AG04449 (cell line): ENCODE data around the gene RAD18.

ENCODE experiments used
- CTCF ChIA-PET: fragments of 350-600 bp; formaldehyde crosslinking; extraction: SDS; loops from one replicate; lab custom pipeline; 2021; ENCODE audit warnings: antibody characterized with exemption; lab: Yijun Ruan, JAX
- POLR2A ChIA-PET: fragments of 400-600, 350-600 bp; formaldehyde crosslinking; extraction: SDS; loops from one replicate; lab custom pipeline; 2020; ENCODE audit warnings: antibody characterized with exemption, inconsistent platforms; lab: Yijun Ruan, JAX
- DNase-seq: peaks from one replicate; pipeline ENCODE4 v3.0.0-alpha.2; 2010; ENCODE audit warnings: low read depth, low spot score
- H3K4me3 ChIP-seq: 2 replicates; pipeline ENCODE4 v1.5.1; 2011; ENCODE audit warnings: low read depth, mild to moderate bottlenecking, control low read depth, low read length
- CTCF ChIP-seq: IDR thresholded peaks from one replicate; pipeline ENCODE4 v1.5.1; 2011; ENCODE audit warnings: mild to moderate bottlenecking, moderate library complexity, low read length, control low read depth, inconsistent platforms; ENCODE audit not compliant: insufficient read depth; ENCODE audit errors: missing control alignments

The RAD18 gene

GRCh38 chr3:8984526-8984925 lies 21.3 kb upstream of the RAD18 start:
- DNase-seq, result no peak
- ChIA-PET CTCF (interaction anchor here (1.1 to 11.8 kb wide), 4 partner anchors 10 to 317 kb away, joined by 4 to 139 read pairs (median 117); no protein-coding TSS in a partner anchor), POLR2A (no interaction called here)
- no peak overlapping the region for H3K4me3 ChIP-seq
- no peak for TF ChIP-seq CTCF

- DNase-seq, result no peak
- ChIA-PET CTCF (interaction anchor here (1.1 kb wide), 1 partner anchor 31 kb away, joined by 4 read pairs; no protein-coding TSS in a partner anchor), POLR2A (no interaction called here)
- H3K4me3 ChIP-seq, result no peak overlapping the region
- TF ChIP-seq CTCF, result no peak
Measured at GRCh38 chr3:8984081-8984480, 20.8 kb upstream of the RAD18 start.

GRCh38 chr3:8983591-8983990 lies 20.3 kb upstream of the RAD18 start:
- DNase-seq, result no peak
- ChIA-PET POLR2A (no interaction called here), CTCF (interaction anchor here (0.6 to 1.1 kb wide), 2 partner anchors 14 to 31 kb away, joined by 3 to 4 read pairs; no protein-coding TSS in a partner anchor)
- no peak for TF ChIP-seq CTCF
- no peak overlapping the region for H3K4me3 ChIP-seq

- ChIA-PET CTCF (interaction anchor here (0.6 to 1.3 kb wide), 2 partner anchors 13 to 319 kb away, joined by 3 to 5 read pairs; no protein-coding TSS in a partner anchor), POLR2A (no interaction called here)
- DNase-seq, result no peak
- H3K4me3 ChIP-seq, result no peak overlapping the region
- no peak for TF ChIP-seq CTCF
Measured at GRCh38 chr3:8983026-8983425, 19.8 kb upstream of the RAD18 start.

GRCh38 chr3:8982509-8982908 lies 19.2 kb upstream of the RAD18 start:
- no peak overlapping the region for H3K4me3 ChIP-seq
- POLR2A ChIA-PET, result no interaction called here
- no peak for TF ChIP-seq CTCF
- CTCF ChIA-PET, result interaction anchor here (0.6 to 2.8 kb wide), 3 partner anchors 11 to 320 kb away, joined by 3 to 16 read pairs (median 5); no protein-coding TSS in a partner anchor
- no peak for DNase-seq

- DNase-seq, result no peak
Measured at GRCh38 chr3:8981700-8982099, 18.4 kb upstream of the RAD18 start.

More at GRCh38 chr3:8981700-8982099, 18.4 kb upstream of the RAD18 start:
- ChIA-PET CTCF (interaction anchor here (0.6 to 2.8 kb wide), 4 partner anchors 10 to 321 kb away, joined by 3 to 18 read pairs (median 10); no protein-coding TSS in a partner anchor), POLR2A (no interaction called here)
- no peak for TF ChIP-seq CTCF
- H3K4me3 ChIP-seq, result no peak overlapping the region
